HG02642 (cell line): ENCODE data around the gene RNF6.

Experiments used
- ATAC-seq: cut with Tn5 transposase; IDR thresholded peaks from one replicate; pipeline ENCODE4 v1.9.1; 2021; ENCODE audit warnings: mild to moderate bottlenecking; ENCODE audit not compliant: unreplicated experiment, poor library complexity

Gene RNF6

GRCh38 chr13:26168835-26169234, 53.3 kb downstream of the RNF6 start:
- no peak for ATAC-seq

- ATAC-seq, result no peak
Observed at GRCh38 chr13:26168237-26168814, 53.8 kb downstream of the RNF6 start.

DNA sequence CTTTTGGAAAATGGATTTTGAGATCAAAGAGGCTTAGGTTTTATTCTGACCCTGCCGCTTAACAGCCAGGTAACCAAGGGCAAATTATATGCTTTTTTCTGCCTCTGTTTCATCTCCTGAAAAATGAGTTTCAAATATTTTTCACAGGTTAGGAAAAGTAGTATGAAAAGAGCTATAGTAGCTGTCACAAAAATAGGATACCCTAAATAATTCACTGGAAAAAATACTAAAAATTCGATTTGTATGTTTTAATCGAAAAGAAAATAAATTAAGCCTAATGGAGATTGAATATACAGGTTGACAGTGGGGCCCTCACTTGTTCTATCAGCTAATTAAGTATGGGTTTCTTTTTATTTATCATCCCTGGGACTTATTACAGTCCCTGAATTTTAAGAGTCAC, 58.3 kb downstream of the RNF6 start:
- no peak for ATAC-seq
